HS-5 (cell line): Measurements from ENCODE around the gene PNMT.

ENCODE experiments used
- DNase-seq: peaks from one replicate; pipeline ENCODE4 v3.0.0-alpha.2; 2012; ENCODE audit warnings: low read depth

PNMT gene

DNA sequence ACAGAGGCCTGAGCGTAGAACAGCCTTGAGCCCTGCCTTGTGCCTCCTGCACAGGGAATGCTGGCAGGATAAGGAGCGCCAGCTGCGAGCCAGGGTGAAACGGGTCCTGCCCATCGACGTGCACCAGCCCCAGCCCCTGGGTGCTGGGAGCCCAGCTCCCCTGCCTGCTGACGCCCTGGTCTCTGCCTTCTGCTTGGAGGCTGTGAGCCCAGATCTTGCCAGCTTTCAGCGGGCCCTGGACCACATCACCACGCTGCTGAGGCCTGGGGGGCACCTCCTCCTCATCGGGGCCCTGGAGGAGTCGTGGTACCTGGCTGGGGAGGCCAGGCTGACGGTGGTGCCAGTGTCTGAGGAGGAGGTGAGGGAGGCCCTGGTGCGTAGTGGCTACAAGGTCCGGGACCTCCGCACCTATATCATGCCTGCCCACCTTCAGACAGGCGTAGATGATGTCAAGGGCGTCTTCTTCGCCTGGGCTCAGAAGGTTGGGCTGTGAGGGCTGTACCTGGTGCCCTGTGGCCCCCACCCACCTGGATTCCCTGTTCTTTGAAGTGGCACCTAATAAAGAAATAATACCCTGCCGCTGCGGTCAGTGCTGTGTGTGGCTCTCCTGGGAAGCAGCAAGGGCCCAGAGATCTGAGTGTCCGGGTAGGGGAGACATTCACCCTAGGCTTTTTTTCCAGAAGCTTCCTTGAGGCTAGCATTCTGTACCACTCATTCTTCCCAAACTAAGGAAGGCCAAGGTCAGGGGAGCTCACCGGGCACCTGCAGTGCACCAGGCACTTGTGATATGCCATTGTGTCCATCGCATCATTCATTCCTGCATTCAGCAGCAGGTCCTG is 1.9 kb downstream of the PNMT start:
- DNase-seq: no peak

DNA sequence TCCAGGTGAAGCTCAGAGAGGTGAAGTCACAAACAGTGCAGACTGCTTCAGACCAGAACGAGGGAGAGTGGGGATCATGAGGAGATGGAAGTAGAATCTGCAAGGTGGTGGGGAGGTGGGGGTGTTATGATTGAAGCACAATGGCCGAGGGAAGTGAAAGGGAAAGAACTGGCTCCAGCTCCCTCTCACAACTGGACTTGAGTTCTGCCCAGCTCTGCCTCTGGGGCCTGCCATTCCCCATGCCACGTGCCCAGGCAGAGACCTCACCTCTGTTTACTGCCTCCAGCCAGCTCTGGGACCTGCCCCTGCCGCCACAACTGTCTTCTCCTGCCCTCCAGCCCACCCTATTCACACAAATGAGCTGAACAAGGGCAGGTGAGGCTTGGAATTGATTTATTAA is 2.5 kb downstream of the PNMT start:
- DNase-seq: no peak

DNA sequence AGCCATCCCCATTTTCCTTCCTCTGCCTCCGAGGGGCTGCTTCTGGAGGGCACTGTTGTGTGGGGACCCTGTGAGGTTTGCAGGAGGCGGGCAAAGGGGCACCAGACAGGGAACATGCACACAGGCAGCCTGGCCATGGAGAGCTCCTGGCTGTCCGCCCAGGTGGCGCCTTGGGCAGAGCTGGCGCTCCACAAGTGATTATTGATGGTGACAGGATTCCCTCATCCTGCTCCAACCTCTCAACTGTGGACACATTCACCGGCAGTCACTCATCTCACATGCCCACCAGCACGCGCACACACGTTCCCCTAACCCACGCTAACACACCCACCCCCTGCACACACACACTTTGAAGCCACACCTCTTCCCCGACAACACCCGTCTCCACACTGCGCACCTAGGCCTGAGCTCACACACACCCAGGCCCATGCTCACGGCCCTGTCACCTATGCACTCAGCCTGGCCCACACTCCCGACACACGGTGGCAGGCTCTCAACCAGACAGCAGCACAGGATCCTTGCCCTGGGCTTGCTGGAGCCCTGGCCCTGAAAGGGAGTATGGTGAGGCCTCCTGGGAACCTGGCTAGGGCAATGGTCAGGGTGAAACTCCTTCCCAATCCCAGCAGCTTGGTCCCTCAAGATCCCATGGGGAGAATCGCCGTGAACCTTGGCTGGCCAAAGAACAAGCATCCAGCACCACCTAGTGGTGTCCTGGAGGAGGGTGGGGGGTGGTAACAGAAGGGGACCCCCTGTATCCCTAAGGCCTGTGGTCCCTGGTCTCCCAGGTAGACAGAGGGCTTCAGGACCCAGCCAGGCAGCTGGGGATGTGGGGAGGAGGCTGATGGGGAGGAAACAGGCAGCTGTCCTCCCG is 3.6 kb downstream of the PNMT start:
- DNase-seq: no peak

DNA sequence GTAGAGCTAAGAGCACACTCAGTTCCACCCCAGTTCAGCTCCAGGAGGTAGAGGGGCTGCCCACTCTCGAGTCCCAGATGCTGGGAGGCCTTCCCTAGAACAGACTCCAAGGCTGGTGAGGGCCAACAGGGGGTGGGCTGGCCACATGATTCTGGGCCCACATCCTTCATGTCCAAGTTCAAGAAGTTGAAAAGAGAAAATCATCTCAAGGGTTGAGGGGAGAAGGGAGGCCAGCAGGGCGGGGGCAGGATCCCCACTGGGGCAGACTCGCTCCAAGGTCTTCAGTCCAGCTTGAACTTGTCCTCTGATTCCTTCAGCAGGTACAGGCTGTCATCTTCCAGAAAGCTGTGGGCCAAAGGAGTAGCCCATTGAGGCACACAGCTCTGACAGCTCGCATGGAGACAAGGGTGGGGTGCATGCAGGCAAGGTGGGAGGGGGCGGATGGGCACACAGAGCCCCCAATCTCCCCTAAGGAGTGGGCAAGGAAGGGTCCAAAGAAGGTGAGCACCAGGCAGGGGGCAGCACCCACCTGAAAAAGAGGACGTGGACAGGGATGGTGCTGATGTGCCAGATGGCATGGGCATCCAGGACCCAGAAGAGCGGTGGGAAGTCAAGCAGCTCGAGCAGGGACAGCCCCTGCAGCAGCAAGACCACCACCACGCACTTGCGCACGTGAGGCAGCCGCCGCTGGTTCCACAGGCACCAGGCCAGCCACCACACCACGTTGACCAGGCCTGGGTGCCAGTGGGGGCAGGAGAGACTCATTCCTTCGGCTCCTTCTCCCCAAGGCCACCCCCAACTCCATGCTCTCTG is 4.5 kb downstream of the PNMT start:
- DNase-seq: no peak

DNA sequence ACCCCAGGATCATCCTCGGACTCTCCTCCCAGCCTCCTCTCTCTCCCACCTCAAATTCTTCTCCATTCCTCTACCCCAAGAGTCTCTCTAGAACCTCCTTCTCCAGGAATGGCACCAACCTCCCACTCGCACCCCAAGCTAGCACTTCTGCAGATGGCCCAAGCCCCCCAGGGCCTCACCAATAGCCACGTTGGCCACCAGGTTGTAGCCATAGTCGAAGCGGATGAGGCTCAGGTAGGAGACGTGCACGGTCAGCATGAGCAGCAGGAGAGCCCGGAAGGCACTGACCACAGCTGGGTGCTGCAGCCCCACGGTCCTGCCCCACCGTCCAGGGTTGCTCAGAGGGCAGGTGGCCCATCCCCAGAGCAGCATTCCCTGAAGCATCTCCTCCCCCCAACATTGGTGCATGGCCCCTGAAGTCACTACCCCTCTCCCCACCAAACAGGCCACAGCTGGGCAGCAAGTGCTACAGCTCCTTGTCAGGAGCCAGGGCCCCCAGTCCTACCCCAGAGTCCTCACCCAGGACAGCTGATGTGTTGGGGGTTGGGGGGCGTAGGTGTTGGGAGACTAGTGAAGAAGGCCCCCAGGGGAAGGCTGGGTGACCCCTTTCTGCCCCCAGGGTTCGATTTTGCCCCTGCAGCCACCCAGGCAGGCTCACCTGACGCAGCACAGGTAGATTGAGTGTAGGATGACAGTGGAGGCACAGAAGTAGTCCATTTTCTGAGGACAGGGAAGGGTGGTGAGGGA is 5.3 kb downstream of the PNMT start:
- DNase-seq: no peak

DNA sequence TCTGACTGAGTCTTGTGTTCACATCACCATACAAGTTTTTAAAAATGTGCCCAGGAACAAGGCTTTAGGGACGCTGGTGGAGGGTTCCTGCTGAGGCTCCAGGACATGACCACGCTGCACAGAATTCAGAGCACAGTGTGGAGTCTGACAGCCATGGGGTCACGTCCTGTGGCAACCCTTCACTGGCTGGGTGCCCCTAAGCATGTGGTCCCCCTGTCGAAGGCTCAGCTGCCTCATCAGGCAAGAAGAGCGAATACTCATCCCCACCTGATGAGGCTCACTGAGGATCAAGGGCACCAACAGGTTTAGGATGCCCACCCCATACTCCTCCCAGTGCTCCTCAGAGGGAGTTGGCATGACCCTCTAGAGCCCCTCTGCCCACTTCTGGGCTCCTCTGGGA is 5.9 kb downstream of the PNMT start:
- DNase-seq: no peak

DNA sequence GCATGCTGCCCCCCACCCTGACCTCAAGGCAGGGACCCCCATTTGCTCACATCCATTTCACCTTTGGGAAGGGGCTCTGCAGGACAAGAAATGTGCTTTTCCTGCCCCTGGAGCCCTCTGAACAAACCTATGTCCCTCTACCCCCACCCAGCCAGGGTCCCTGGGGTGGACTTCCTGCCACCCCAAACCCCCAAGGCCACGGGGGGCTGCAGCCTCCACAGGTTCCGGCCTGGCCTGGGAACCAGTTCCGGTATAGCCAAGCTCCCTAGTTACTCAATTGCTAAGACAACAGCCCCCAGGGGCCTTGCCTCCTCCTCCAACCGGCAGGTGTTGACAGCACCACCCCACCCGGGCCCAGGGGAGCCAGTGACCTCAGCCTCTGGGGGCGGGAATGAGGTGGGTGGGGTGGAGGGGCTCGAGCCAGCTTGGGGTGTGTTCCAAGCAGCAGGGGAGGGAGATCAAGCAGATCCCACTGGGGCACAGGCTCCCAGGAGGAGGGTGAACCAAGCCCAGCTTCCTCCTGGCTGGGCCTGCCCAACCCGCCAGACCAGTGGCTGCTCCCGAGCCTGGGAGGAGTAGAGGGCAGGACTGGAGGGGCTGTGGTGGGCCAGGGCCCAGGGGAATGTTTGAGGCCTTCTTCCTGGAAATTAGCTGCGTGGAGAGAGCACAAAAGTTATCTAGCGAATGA is 6.6 kb downstream of the PNMT start:
- no peak for DNase-seq

DNA sequence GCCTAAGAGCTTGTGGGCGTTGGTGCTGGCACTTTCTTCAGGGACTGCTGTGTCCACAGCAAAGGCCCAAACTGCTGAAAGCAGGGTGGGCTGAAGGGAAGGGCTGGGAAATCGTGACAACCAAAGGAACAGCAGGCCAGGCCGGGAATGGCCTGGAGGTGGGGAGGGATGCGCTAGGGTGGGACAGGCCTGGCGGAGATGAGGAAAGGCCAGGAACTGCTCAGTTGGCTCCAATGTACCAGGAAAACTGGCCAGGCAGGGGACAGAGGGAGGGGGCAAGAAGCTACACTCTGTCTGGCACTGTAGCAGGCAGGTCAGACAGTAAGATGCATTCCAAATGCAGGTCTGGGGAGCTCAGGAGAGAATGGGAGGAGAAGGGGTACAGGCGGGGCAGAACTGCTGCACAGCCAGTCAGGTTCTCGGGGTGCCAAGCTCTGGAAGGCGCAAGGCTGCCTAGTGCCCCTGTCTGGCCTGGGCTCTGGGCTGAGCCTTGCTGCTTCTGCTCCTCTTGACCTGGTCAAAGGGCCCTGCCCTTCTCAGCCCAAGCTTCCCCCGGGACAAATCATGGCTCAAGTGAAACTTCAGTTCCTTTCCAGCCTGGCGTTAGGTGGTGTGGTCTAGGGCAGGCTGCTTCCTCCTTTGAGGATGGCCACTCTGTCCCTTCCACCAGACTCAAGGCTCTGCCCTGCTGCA is 7.3 kb downstream of the PNMT start:
- DNase-seq: no peak

DNA sequence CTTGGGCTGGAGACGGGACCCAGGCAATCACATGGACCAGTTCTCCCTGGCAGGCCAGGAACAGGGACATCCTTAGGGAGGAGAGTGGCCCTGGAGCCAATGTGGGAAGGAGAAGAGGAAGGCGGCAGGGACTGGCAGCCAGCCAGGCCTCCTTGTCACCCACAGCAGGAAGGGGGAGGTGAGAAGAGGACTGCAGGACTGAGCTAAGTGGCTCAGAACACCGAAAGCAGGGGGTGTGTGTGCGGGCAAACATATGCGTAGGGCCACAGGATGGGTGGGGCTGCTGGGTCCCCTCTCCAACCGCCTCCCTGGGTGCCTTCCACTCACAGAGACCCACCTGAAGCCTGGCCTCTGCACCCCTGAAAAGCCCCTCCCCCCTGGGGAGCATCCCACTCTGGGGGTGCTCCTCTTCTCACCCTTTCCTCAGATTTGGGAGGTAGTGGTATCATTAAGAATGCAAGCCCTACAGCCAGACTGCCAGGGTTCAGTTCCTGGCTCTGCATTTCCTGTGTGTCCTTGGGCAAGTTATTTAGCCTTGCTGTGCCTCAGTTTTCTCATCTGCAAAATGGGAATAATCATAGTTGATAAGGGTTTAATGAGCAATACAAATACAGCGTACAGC is 8.1 kb downstream of the PNMT start:
- DNase-seq: no peak

DNA sequence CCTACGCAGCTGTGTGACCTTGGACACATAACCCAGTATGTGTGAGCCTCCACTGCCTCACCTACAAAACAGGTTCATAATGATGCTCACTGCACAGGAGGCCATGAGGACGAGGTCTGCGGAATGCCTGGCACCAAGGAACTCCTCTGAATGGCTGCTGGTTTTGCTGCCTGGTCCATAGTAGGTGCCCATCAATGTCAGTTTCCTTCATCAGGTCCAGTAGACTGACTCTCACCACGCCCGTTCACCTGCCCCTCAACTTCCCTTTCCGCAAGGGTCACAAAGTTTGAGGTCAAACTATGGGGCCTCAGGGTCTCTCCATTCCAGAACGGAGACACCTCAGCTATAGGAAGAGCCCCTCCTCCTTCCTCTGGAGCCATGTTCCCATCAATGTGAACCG is 8.8 kb downstream of the PNMT start:
- no peak for DNase-seq

DNA sequence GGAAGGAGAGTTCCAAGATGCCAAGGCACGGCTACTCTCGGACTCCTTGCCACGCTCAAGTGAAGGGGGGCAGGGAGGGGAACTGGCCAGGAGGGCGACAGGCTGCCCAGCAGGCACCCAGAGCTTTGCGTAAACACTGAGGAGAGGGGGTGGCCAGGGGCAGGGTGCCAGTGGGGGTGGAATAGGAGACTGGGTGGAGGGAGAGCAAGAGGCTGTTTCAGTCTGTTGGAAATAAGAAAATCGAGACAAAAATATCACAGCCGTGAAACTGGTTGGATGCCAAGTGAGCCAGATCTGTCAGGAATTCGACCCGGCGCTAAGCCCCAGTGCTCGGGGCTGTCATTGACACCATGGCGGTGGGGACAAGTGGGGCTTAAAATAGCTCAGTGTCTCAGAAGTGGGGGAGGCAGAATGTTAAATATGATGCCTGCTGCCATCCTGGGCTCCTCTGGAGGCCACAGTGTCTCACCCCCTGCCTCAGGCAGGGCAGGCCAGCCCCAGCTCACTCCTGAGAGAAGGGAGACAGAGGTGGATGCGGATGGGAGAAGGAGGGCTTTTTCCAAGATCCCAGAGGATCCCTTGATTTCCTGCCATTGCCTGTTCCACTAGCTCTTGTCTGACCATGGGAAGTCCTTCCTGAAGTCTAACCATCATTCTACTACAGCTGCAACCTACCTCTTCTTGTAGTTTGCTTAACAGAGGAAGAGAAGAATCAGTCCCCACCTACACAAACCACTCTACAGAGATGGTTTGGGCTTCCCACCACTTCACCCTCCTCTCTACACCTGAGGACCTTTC is 9.5 kb downstream of the PNMT start:
- no peak for DNase-seq

DNA sequence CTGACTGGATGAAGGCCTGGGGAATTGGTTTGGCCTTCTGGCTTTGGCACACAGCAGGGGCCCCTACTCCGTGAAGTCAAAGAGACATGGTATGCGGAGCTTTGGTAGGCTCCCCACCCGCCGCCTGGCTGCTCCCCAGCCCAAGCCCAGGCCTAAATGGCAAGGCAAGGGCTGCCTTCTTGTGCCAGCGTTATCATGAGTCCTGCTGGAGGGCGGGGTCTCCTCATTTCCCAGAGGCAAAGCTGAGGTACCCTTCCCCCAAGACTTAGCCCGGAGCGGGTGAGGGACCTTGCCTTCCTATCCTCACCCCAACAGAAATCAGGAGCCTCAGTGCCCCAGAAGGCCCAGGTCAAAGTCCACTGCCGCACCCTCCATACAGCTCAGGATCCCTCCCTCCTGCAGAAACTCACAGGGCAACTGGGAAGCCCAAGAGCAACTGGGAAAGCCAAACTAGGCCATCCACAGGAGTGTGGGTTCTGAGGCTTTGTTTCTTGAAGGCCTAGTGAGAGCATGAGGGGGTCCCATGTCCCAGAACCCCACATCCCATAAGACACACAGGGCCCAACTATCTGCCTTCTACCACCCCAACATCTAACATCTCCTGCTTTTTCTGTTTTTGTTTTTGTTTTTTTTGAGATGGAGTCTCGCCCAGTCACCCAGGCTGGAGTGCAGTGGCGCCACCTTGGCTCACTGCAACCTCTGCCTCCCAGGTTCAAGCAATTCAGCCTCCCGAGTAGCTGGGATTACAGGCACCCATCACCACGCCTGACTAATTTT is 10.3 kb downstream of the PNMT start:
- no peak for DNase-seq

DNA sequence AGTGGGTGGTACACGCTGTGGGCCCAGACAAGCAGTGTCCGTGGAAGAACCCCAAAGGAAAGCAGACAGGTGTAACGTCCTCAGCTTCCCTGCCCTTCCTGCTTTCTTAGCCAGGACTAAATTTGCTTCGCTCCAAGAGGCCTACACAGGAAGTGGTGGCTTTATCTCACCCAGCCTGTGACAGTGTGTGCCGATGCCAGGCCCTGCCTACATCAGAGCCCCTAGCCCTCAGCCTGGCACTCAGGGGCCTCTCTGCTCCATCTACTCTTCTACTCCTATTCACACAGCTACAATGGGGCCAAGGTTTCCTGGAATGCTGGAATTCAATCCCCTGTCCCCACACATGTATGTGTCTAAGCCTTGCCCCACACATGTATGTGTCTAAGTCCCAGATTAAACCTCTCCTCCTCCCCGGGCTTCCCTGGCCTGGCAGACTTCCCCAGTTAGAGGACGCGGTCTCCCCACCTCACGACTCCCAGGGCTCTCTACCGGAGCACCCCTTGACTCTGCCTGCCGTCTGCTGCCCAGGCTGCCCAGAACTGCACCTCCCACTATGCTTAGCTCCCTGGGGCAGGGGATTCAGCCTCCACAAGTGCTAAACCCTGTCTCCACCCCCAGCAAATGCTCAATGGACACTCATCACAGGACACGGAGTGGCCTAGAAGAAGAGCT is 11.4 kb downstream of the PNMT start:
- DNase-seq: no peak

DNA sequence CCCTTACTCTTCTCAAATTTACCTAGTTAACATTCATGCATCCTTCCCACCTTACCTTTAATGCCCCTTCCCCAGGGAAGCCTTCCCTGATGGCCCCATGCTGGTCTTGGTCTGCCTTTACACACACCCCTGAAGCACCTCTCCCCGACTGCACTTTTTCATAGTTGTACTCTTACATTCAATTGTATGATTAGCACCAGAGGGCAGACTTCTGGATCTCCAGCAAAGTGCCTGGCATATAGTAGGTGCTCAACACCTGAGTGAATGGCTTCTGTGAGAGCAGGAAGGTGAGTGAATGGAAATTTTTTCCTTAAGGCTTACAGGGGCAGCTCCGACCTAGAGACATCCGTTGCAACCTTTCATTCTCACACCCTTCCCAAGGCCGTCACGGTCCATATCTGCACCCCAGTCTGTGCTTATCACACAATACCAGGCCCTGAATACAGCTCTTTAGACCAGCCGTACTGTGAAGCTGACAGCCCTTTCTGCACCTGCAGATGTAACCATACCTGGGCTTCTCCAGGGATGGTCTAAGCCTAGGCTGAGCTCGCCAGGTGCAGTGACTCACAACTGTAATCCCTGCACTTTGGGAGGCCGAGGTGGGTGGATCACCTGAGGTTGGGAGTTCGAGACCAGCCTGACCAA is 15.2 kb downstream of the PNMT start:
- no peak for DNase-seq

DNA sequence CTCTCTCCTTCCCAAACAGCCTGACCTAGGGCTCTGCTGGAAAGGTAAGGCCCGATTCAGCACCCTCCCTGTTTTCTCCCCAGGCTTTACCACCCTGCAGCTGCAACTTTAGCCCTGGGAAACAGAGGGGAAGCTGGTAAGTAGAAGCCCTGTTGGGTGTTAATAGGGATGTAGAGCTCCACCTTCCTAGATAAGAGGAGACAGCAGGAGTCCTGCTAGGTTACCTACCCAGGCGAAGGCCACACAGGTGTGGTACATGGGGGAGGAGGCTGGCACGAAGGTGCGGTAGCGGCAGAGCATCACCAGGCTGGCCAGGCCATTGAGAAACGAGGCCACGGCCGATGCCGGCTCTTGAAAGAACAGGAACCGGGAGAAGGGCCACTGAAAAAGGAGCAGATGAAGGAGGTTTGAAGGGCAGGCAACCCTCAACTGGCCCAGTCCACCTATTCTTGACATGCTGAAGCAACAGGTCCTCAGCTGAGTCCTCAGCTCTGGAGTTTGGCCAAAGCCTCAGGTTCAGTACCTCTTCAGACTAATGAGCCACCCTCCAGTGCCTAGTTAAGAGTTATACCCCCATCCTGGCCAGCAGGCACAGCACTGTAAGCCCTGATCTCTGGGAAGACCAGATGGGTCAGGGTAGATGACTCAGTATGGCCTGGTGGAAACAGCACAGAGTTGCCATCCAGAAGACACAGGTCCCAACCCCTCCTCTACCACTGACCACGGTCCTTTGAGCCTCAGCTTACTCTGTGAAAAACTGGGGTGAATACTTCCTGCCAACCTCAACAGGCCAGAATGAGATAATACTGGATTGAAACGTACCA is 16.3 kb downstream of the PNMT start:
- no peak for DNase-seq

DNA sequence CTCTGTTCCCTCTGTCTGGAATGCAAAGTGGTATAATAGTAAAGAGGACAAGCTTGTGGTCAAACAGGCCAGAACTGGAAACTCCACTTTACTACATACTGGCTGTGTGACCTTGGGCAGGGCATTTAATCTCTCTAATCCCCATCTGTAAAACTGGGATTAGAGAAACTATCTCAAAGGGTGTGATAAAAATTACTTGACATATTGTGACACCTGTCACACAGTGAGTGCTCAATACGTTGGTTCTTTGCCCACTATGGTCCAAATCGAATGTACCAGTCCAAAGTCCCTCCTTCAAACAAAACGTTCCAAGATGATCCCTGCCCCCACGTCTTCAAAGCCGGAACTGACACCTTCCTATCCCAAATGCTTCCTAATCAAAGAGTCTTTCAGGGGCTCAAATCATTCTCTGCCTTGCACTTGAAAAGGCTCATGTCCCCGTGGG is 18.9 kb downstream of the PNMT start:
- no peak for DNase-seq
